HG02938 (cell line): ENCODE measurements around the gene GBX2.

Experiments used
- ATAC-seq: cut with Tn5 transposase; IDR thresholded peaks from one replicate; pipeline ENCODE4 v1.9.1; 2021; ENCODE audit warnings: mild to moderate bottlenecking, moderate library complexity; ENCODE audit not compliant: unreplicated experiment

The GBX2 gene

GRCh38 chr2:236169741-236170589, 1.8 kb upstream of the GBX2 start:
- ATAC-seq = no peak

DNA sequence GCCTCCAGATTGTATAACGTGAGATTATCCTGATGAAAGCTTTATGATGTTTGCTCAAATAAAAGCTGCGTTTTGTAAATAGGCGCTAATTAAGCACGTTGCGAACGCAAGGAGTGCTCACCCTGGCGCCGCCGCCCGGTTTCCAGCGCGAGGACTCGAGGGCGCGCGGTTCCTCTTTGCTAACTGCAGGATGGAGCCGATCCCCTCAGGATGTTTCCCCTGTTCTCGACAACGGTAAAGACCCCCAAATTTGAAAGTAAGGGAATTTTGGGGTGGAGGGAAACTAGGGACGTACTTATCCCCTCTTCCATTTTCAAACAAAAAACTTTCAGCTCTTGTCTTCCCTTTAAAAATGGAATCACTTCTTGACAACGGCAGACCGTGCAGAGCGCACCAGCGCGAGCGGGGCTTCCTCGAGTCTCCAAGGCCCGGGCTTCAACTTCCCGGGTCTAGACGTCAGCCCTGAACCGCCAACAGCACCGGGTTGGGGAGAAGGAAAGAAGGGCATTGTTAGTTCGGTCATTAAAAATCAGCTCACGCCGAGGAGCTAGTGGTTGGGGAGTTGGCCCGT, 1.1 kb upstream of the GBX2 start:
- ATAC-seq = no peak

- ATAC-seq = no peak
Observed at GRCh38 chr2:236167297-236168109, 683 bp downstream of the GBX2 start.

DNA sequence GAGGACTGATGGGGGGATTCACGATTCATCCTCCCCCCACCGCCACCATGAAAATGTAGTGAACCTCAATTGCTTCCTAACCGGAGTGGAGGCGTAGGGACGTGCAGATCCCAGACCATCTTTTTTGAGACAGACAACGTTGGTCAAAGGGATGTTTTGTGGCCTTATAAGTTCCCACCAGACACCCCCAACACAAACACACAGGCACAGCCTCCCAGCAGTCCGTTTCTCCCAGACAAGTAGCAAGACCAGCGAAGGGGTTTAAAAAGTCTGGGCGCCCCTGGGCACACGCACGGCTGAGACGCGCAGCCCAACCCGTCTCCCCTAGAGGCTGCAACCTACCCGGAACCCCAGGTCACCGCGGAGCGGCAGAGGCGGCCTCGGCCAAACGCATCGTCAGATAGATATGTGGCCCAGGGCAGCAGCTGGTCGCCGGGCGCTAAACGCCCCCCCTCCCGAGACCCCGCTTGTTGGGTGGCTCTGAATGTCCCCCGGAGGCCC, 1.3 kb downstream of the GBX2 start:
- no peak for ATAC-seq

- no peak for ATAC-seq
Observed at GRCh38 chr2:236165842-236166795, 2.1 kb downstream of the GBX2 start.

- ATAC-seq = no peak
Observed at GRCh38 chr2:236164925-236165841, 3.0 kb downstream of the GBX2 start.

DNA sequence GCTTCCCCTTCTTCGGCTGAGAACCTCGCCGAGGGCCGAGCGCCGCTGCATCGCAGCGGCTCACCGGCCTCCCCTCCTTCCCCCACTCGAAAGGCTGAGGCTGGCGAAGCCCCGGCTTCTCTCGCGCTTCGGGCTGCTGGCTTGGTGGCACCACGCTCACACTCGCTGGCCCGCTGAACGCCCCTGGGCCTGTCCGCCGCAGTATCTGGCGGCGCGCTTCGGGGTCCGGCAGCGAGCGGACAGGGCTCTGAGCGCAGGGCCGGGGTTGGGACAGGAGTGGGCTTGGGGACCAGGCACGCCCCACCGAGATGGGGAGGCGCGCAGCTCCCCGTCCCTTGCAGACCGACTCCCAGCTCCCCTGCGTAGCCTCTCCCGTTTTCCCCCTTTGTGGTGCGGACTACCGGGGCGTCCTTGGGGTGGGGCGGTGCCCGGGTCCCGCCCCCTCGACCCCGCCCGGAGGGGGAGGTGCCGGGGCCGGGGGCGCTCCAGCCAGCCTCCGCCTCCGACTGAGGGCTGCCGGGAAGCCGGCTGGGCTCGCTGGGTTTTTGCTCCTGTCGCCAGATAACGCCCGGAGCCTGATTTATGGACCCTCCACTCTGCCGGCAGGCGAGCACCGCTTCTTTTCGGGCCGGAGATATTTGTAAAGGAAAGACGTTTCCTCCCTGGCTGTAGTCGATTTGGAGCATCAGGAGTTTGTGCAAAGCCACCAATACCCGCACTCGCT, 3.8 kb downstream of the GBX2 start:
- no peak for ATAC-seq

DNA sequence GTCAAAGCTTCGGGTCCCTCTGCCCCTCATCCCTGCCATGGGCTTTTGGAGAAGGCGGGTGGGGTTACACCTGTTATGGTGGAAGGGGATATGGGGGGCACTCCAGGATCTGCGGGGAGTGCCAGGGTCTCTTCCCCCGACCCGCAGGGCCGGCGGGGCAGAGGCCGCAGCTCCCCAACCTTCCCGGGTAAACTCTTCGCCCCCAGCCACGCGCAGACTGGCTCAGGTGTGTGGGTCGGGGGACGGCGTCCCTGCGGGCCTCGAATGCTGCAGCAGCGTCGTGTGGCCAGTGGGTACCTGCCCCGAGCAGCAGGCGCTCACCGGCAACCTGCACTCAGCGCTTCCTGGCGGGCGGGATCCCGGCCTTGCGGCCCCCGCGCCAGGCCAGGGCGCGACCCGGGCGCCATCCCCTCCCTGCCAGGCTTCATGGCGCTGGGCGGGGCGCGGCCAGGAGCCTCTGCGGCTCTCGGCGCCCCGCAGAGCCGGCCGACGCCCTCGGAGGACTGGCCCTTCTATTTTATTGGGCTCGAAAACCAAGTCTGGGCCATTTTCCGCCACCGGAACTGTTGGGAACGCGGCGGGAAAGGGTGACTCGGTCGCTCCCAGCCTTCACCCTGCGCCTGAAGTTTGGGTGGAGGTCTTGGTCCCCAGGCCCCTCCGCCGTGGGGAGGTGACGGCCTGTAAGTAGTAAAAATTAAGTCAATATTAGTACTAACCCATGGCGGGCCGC, 4.5 kb downstream of the GBX2 start:
- ATAC-seq = no peak

DNA sequence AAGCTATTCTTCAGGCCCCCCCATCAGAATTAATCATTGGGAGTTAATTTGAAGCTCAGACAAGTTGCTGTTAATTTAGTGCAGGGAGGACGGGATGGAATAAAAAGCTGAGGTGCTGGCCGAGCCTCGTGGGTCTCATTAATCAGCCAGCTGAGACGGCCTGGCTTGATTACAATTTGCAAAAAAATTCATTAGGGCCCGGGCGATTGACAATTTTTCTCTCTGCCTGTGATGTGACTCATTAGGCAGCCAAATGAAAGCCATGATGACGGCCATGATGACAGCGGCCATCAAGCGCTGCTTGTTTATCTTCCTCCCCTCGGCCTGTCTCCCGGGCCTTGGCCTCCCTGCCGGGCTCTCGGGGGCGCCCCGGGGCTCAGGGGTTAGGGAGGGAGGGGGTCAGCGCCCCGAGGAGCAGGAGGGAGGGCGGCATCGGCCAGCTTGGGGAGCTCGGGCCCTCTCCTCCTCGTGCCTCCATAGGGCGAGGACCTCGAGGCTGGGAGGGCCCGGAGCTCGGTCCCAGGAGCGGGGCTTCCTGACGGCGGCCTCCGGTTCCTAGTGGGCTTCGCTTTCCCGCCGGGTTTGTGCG, 5.2 kb downstream of the GBX2 start:
- ATAC-seq = no peak

GRCh38 chr2:236162031-236162845, 5.9 kb downstream of the GBX2 start:
- ATAC-seq = no peak

DNA sequence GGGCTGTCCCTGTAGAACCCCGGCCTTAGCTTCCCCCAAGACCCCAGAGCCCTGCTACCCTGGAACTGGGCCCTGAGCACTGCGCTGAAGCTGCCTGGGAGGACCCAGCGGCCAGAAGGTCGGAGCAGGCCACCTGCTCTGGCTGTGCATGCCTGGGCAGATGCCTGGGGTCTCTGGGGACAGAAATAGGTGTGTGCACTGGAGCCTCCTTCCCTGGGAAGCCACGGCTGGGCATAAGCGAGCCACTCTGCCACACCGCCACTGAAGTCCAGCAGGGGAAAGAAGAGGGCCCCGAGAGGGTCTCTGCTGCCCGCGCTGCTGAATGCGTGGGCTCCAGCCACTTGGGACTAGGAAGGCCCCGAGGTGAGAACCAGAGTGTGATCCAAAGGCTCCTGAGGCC, 6.7 kb downstream of the GBX2 start:
- no peak for ATAC-seq

DNA sequence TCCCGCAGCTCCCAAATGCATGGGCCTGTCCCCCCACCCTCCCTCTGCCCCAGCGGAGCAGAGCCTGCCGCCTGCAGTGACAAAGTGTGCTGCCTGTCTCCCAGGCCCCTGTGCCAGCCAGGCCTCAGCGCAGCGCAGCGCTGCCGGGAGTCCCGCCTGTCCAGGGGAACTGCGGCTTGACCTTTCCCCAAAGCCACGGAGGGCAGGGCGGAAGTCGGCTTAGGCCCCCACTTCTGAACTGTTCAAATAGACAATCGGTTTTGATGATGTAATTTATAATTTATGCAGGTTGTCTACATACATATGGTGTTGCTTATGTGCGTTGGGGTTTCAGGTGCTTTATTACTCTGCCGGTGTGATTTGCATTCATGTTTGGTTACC, 7.1 kb downstream of the GBX2 start:
- ATAC-seq = no peak

DNA sequence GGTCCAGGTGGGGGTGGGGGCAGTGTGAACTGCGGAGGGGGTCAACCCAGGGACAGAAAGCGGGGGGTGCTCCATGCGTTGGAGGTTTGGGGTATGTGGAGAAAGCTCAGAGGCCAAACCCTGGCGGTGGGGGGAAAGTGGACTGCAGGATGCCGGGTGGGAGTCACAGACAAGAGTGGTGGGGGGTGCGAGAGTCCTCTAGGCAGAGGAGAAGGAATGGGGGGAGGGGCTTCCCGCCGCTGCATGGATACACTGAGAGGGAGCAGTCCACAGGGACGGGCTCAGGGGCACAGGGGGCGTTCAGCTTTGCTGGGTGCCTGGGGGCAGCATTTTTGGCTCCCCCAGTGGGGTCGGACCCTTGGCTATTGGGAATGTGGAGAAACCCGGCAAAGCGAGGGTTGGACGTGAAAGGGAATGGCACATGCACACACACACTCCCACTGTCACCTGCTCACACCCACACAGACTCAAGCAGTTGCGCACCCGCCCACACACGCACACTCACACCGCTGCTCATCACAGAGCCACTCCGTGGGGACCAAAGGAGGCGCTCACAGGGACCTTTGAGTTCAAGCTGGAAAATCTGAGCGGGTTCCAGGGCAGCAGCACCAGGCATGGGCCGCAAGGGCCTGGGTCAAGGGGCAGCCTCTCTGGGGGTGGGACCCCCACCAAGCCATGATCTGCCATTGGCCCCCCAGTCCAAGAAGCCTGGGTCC, 7.7 kb downstream of the GBX2 start:
- no peak for ATAC-seq

DNA sequence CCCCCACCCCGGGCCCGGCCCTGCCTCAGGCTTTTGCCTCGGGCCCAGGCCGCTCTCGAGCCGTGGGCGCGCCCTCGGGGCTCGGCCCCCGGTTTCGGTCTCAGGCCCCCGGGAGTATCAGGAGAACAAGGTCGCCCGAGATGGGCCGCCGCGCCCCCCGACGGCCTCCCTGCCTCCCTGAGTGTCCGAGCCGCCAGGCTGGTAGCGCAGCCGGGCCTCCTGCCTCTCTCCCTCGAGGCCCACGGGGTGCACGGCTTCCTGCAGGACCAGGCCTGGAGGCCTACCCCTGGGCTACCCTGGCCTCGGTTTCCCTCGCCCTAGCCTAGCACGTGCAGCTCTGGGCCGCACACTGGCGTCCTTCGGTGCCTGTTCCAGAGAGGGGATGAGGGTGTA, 8.4 kb downstream of the GBX2 start:
- ATAC-seq = no peak

- ATAC-seq = no peak
Observed at GRCh38 chr2:236158969-236159777, 9.0 kb downstream of the GBX2 start.
